Mesenteric fat pad (tissue), 1 donor: ENCODE measurements around the gene IZUMO1. TPM values are rescaled to one million over a fixed set of nuclear protein-coding genes. Genes with fewer than 3 reads are reported as not detected.
"Not testable (repeated sequence)": the region's sequence is repeated elsewhere in the genome, so short reads cannot be mapped to it uniquely, and the experiment has no call there.

Experiments used
- DNase-seq: peaks from one replicate; pipeline ENCODE4 v3.0.0-alpha.2; 2020; ENCODE audit warnings: low spot score
- long read RNA-seq: library from polyadenylated mRNA; unstranded; transcript quantifications from one replicate; pipeline ENCODE4 v2.0.0, GENCODE V29; 2020
- total RNA-seq: library from RNA; stranded (reverse); fragmentation: NEBNext Ultra II Directional; extraction: Animal tissue kit (Norgen Biotek cat#: 25700); gene quantifications from one replicate; pipeline ENCODE4 v1.2.1, GENCODE V29; 2021
- donor health status: DM: yes; HTN: yes; CAD: no.

Gene IZUMO1
- total RNA-seq: 2.0 TPM
- long read RNA-seq, partial matches to known transcripts: 0 of 2 reads
- long read RNA-seq, other reads (novel, unspliced or antisense): 2 of 2 reads

GRCh38 chr19:48746738-48747575, at the start of gene IZUMO1:
Gene IZUMO1, minus strand, starts transcription at chr19:48746909. Its CDS starts 1,050 bp downstream, at chr19:48745859.
- DNase-seq: no peak

DNA sequence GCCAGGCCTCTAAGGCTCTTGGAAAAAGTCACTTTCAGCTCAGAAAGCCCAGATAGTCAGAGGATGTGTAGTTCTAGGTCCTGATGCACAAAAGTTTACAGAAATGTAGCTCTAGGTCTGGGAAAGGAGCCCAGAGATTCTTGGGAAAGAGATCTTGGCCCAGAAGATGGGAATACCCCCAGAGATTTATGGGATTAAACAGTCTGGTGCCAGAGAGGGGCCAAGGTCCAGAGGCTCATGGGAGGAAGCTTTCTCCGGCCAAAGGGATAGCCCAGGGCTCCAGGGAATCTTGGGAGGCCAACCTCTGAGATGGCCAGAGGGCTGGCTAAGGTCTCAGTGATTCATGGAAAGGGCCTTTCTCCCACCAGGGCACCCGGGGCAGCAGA, 49.0 kb upstream of the IZUMO1 start:
- DNase-seq: no peak

DNA sequence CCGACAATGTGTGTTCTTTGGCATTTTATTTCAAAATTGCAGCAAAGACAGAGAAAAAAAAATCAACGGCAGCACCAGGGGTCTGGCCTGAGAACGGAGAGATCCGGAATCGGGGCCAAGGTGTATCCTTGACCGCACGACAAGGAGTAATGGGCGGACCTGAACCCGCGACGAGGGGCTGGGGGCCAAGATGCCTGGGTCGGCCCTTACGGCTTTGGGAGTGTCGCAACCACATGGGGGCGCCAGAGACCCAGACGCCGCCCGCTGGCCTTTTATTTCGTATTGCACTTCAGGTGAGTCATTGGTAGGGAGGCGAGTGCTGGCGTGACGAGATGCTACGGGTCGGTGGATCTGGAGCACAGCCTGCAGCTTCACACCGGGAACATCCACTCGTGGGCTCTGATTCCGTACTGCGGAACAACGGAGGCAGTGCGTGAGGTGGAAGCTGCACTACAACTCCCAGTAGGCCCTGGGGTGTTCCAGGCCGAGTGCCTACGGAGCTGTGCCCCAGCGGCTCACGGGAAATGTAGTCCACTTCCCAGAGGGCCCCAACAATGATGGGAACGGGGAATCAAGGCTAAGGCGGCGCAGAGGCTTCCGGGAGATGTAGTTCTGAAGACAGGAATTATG, 48.5 kb upstream of the IZUMO1 start:
- peak; percentile 94 for DNase-seq

- no peak for DNase-seq
These were observed 47.6 kb upstream of the IZUMO1 start for GRCh38 chr19:48794291-48794690.

- DNase-seq: no peak
These were observed 46.6 kb upstream of the IZUMO1 start for GRCh38 chr19:48793271-48793670.

- DNase-seq: not testable (repeated sequence)
These were observed 40.6 kb upstream of the IZUMO1 start for GRCh38 chr19:48787331-48787730.

DNA sequence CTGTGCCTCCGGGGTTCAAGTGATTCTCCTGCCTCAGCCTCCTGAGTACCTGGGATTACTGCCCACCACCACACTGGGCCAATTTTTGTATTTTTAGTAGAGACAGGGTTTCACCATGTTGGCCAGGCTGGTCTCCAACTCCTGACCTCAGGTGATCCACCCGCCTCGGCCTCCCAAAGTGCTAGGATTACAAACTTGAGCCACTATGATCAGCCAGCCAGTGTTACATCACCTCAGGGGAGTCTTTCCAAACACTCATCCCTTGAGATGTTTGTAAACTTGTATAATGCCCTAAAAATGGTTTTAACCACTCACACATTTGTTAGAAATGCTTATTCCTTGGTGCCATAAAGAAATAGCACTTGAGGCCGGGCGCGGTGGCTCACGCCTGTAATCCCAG, 39.7 kb upstream of the IZUMO1 start:
- not testable (repeated sequence) for DNase-seq

- no peak for DNase-seq
These were observed 37.8 kb upstream of the IZUMO1 start for GRCh38 chr19:48784527-48784926.

DNA sequence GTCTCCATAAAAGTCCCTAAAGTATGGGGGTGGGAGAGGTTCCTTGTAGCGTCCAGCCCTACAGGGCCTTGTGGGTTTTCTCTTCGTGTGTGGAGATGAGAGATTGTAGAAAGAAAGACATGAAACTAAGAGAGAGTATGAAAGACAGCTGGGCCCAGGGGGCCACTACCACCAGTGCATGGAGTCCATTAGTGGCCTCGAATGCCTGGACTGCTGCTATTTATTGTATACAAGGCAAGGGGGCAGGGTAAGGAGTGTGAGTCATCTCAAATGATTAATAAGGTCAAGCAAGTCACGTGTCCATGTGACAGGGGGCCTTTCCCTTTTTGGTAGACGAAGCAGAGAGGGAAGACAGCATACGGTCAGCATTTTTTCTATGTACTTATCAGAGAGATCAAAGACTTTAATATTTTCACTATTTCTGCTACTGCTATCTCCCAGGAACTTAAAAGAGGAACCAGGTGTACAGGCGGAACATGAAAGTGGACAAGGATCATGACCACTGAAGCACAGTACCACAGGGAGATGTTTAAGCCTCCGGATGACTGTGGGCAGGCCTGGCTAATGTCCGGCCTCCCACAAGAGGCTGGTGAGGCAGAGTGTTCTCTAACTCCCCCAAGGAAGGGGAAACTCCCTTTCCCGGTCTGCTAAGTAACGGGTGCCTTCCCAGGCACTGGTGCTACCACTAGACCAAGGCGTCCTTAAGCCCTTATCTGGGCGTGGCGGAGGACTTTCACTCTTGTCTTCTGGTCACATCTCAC, 34.1 kb upstream of the IZUMO1 start:
- no peak for DNase-seq

- DNase-seq: no peak
These were observed 32.9 kb upstream of the IZUMO1 start for GRCh38 chr19:48779636-48780035.

DNA sequence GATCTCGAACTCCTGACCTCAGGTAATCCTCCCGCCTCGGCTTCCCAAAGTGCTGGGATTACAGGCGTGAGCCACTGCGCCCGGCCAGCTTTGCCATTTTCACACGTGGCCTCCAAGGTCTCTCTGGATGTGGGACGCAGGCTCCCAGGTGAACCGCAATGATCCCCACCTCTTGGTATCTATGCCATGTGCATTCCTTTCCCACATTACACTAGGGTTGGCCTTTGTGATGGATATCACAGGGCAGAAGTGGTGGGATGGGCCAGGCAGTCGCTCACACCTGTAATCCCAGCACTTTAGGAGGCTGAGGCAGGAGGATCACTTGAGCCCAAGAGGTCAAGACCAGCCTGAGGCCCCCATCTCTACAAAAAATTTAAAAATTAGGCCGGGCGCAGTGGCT, 31.0 kb upstream of the IZUMO1 start:
- DNase-seq: no peak

GRCh38 chr19:48777139-48777538, 30.4 kb upstream of the IZUMO1 start:
- no peak for DNase-seq

DNA sequence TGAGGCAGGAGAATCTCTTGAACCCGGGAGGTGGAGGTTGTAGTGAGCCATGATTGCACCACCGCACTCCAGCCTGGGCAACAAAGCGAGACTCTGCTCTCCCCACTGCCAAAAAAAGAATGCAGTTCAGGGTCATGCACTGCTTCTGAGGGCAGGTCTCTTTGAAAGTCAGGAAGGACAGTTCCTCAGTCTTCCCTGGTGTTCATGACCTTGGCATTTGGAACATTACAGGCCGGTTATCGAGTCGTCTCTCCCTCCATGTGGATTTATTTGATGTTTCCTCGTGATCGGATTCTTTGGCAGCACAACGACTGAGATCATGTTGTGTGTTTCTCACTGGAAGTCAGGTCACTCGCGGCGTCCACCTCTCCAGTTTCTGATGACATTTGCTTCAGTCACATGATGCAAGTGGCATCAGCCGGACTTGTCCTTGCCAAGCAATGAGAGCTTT, 25.8 kb upstream of the IZUMO1 start:
- DNase-seq: no peak

- DNase-seq: no peak
These were observed 24.2 kb upstream of the IZUMO1 start for GRCh38 chr19:48770734-48771472.

GRCh38 chr19:48770266-48770665, 23.6 kb upstream of the IZUMO1 start:
- DNase-seq: no peak

GRCh38 chr19:48768994-48769713, 22.4 kb upstream of the IZUMO1 start:
- DNase-seq: no peak

- DNase-seq: not testable (repeated sequence)
These were observed 21.6 kb upstream of the IZUMO1 start for GRCh38 chr19:48768171-48768753.

DNA sequence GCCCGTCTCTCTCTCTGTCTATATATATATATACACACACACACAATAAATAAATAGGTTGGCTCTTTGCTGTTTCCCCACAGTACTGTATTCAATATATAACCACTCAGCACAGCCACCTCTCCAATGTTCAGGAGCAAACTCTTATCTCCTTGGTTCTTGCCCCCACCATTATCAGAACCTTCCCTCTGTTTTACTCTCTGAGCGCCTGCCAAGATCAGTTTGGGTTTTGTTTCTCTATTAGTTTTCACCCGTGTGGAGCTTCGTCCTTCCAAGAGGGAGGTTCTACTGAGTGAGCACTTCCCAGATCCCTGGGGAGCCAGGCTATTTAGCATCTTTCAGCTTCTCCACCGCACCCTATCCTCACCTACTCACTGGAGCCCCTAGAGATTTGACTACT, 19.1 kb upstream of the IZUMO1 start:
- DNase-seq: not testable (repeated sequence)

DNA sequence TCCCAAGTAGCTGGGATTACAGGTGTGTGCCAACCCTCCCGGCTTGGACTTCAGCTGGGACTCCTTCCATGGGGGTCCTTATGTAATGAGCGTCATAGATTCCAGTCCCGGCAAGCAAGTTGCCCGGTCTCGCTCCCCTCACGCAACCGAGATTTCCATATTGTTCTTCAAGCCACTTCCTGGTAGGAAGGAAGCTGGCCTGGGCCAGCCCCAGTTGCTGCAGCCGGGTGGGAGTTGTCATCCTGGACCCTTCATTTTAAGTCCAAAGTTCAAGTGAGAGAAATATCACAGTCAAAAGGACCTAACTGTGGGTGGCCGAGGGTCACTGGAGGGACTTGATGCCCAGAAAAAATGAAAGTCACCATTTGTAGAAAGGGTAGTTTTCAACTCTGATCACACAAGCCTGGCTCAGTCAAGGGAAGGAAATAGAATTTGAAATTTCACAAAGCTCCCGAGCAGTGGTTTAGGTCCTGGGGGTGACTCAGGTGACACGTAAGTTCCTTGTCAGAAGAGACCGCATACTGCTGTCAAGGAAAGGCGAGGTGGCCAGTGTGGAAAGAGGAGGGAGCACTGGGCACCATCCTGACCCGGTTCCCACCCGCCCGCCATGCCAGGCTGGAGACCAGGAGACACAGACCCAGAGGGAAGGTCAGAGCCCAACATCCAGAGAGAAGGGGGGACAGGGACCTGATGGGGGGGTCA, 13.9 kb upstream of the IZUMO1 start:
- DNase-seq: no peak
